ENCODE results near the gene PRDM16.

- no peak for TF ChIP-seq CTCF (conservative IDR thresholded peaks at IDR 0.05; ENCODE audit: low read length)
- TF ChIP-seq EZH2phosphoT487 (IDR thresholded peaks at IDR 0.05; ENCODE audit: borderline replicate concordance): no peak
Observed at GRCh38 chr1:3378411-3379208, 309.6 kb downstream of the PRDM16 start.
